NB4 (cell line): ENCODE results near the gene G0S2.

ENCODE experiments used
- POLR2A ChIP-seq: IDR thresholded peaks from 2 replicates; pipeline ENCODE4 v1.6.1; 2011; ENCODE audit warnings: mild to moderate bottlenecking; ENCODE audit not compliant: insufficient read length; ENCODE audit errors: extremely low read depth
- TF ChIP-seq, protein P1 (sequence below): IDR thresholded peaks from one replicate; pipeline ENCODE4 v1.5.1; 2012; ENCODE audit warnings: low read depth, low read length

DNA sequence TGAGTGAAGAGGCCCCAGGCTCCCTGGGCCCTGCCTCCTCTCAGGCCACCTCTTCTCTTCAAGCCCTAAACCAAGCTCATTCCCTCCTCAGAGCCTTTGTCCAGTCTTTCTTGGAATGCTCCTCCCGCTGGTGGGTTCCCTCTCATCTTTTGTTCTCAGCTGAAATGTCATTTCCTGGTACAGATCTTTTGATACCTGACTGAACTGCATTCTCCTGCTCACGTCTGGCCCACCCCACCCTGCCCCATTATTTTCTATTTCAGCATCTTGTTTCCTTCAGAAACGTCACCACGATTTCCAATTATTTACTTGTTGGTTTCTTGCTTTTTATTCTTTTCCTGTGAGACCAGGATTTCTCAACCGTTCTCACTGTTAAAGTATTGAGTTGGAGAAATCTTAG, 39.4 kb upstream of the G0S2 start:
- TF ChIP-seq, protein P1, sequence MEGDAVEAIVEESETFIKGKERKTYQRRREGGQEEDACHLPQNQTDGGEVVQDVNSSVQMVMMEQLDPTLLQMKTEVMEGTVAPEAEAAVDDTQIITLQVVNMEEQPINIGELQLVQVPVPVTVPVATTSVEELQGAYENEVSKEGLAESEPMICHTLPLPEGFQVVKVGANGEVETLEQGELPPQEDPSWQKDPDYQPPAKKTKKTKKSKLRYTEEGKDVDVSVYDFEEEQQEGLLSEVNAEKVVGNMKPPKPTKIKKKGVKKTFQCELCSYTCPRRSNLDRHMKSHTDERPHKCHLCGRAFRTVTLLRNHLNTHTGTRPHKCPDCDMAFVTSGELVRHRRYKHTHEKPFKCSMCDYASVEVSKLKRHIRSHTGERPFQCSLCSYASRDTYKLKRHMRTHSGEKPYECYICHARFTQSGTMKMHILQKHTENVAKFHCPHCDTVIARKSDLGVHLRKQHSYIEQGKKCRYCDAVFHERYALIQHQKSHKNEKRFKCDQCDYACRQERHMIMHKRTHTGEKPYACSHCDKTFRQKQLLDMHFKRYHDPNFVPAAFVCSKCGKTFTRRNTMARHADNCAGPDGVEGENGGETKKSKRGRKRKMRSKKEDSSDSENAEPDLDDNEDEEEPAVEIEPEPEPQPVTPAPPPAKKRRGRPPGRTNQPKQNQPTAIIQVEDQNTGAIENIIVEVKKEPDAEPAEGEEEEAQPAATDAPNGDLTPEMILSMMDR = no peak
- no peak for TF ChIP-seq POLR2A
